ENCODE results near the gene NOXO1.

NOXO1 gene

GRCh38 chr16:1997494-1998359 is 16.5 kb upstream of the NOXO1 start:
- DNase-seq, result no peak

- DNase-seq, result no peak
Observed at GRCh38 chr16:1993731-1994131, 12.5 kb upstream of the NOXO1 start.

DNA sequence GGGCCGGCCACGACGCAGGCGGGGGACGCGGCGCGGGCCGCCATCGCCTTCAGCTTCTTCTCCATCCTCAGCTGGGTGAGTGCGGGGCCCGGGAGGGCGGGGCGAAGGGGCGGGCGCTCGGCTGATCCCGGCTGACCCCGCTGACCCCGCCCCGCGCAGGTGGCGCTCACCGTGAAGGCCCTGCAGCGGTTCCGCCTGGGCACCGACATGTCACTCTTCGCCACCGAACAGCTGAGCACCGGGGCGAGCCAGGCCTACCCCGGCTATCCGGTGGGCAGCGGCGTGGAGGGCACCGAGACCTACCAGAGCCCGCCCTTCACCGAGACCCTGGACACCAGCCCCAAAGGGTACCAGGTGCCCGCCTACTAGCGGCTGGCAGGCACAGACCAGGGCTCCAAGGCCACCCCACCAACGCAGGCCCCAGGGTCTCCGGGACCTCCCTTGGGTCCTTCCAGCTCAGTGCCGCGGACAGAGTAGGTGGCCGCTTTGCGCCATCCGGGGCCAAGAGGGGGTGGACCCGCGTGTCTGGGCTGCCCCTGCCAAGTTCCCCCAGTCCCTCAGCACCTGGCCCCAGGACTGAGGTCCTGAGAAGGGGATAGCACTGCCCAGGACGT is 11.5 kb upstream of the NOXO1 start:
- no peak for DNase-seq

- DNase-seq, result peak; percentile 97 to 98
Observed at GRCh38 chr16:1991948-1992703, 10.9 kb upstream of the NOXO1 start.

DNA sequence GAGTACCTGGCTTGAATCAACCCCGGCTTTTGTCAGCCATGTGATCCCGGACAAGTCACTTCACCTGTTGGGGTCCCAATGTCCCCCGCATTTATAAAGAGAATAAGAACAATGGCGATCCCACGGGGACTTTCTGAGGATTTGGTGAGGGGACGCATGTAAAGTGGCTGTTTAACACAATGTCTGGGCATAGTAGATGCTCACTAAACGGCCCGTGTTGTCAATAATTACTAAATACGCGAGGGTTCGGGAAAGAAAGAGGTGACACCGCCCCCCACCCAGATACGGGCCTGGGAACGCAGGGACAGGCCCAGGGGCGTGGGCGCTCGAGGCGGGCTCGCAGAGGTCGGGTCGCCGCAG is 10.3 kb upstream of the NOXO1 start:
- no peak for DNase-seq

GRCh38 chr16:1991135-1991551 is 9.9 kb upstream of the NOXO1 start:
- peak; percentile 68 to 80 for DNase-seq

GRCh38 chr16:1990351-1991134 is 9.3 kb upstream of the NOXO1 start:
- peak; percentile 59 to 63 for DNase-seq

DNA sequence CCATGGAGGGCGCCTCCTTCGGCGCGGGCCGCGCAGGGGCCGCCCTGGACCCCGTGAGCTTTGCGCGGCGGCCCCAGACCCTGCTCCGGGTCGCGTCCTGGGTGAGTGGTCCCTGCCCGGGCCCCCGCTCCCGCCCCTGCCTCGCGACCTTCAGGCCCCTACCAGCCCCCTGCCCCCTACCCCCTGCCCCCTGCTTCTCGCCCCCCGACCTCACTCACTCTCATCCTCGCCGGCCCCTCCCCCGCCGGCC is 8.8 kb upstream of the NOXO1 start:
- DNase-seq, result no peak

- DNase-seq, result no peak
Observed at GRCh38 chr16:1989209-1990100, 8.2 kb upstream of the NOXO1 start, which contains the start of gene SYNGR3. Gene SYNGR3 (plus strand): TSS chr16:1989970. CDS start chr16:1990103, 133 bp downstream.

- no peak for DNase-seq
Observed at GRCh38 chr16:1987198-1987597, 5.9 kb upstream of the NOXO1 start.

GRCh38 chr16:1985466-1986150 is 4.3 kb upstream of the NOXO1 start:
- no peak for DNase-seq

DNA sequence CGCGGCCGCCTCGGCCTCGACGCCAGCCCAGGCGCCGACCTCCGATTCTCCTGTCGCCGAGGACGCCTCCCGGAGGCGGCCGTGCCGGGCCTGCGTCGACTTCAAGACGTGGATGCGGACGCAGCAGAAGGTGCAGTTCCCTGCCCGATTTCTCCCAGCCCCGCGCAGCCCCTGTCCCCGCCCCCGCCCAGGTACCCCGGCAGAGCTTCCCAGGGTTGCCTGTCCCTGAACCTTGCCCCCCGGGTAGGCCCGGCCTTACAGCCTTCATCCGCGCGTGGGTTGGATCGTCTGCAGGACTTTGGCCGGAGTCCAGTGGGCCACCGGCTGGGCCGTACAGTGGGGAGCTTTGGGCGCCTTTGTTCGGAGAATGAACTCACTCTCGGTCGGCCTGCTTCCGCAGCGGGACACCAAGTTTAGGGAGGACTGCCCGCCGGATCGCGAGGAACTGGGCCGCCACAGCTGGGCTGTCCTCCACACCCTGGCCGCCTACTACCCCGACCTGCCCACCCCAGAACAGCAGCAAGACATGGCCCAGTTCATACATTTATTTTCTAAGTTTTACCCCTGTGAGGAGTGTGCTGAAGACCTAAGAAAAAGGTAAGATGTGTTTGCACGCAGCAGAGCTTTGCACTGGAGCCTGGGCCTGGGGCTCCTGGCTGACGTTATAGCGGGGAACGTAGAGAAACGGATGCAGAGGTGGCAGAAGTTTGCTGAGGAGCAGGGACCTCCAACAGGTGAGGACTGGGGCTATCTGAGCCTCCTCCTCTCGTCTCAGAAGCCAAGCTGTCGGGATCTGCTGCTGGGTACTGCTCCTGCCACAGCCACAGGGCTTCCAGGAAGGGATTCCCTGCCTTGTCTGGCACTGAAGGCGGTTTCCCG is 3.3 kb upstream of the NOXO1 start:
- DNase-seq, result no peak

GRCh38 chr16:1983544-1984346 is 2.5 kb upstream of the NOXO1 start, which contains the start of gene GFER:
Gene GFER (plus strand): TSS chr16:1984193. CDS start chr16:1984219, 26 bp downstream.
- peak; percentile 80 to 84 for DNase-seq

DNA sequence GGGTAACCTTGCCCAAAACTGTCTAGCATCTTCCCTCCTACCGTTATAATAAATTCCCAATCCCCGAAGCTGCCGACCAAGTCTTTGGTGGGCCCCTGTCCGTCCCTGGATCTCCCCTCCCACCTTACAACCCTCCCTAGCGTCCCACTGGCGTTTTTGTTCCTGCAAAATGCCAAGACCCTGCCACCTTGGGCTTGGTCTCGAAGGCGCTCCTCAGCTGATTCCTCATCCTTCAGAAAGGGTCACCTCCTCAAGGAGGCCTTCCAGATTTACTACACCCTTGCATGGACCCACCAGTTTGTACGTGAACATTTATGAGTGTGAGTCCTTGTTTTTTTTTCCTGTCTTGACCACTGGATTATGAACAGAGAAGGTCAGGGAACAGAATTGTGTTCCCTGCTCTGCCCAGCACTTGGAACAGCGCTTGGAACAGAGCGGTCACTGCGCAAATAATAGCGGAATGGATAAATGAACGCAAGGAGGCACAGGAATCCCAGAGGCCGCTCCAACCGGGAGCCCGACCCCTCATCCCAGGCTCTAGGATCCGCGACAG is 1.8 kb upstream of the NOXO1 start:
- DNase-seq, result no peak

DNA sequence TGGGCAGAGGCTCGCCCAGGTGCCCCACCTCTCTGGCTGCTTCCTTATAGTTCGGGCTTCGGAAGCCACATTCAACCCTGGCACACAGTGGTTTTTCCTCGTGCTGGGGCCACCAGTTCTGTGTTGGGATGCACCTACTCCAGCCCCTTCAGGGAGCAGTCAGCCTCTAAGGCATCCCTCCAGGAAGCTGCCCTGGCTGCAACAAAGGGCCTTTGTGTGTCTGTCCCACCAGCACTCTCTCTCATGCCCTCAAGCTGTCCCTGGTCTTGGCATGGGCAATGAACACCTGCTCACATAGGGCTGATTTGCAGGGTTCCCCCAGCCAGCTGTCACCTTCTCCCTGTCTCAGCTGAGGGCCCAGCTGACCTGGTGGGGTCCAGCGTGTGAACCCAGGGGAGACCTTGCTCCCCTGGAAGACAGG is 754 bp upstream of the NOXO1 start:
- DNase-seq, result no peak

GRCh38 chr16:1980770-1981087 is 540 bp downstream of the NOXO1 start:
- no peak for DNase-seq

- DNase-seq, result no peak
Observed at GRCh38 chr16:1980030-1980769, 1.1 kb downstream of the NOXO1 start.

DNA sequence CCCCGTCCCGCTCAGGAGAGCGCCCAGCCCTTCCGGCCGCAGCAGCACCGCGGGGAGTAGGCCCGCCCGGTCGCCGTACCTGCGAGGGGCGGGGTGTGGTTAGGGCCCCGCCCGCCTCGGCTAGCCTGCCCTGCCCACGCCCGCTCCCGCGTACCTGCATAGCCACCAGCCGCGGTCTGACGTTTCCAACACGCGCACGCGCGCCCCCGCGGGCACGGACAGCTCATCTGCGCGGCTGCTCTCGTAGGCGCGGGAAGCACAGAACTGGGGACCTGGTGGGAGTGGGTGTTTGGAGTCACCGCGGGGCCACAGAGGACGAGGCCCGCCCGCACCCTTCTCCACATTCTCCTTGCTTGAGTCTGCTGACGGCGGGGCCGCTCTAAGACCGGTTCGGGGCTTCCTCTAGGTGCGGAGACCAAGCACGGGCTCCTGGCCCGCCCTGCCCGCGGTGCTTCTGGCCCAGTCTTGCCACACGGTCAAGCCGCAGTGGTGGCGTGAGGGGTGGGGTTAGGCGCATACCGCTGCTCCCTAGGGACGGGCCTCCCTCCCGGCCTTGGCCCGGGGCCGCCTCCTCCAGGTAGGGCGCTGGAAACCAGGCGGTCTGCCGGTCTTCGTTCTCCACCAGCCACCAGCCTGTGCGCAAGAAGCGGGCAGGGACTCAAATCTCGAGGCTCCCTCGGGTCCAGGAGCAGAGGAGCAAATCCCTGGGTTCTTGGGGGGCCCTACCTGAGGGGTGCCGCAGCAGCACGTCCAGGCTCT is 1.8 kb downstream of the NOXO1 start:
- peak in 1 of 2 donors; percentile 41 for DNase-seq

All from CD4-positive, alpha-beta T cell treated with Interleukin-4 for 1 hour (primary cell).